IMR-90 (cell line): Measurements from ENCODE around the gene CGN. TPM values are rescaled to one million over a fixed set of nuclear protein-coding genes. Genes with fewer than 3 reads are reported as not detected.

Source experiments
- ATAC-seq: fragments of 200-7000 bp; cut with Tn5 transposase; 2 replicates; pipeline ENCODE4 v1.9.1; 2020; ENCODE audit warnings: low read depth, mild to moderate bottlenecking, moderate library complexity
- BruUV-seq: library from RNA; stranded (reverse); fragments of 400-500 nt; replicated peaks from 2 replicates; lab custom pipeline; 2021; lab: Mats Ljungman, UMichigan
- CTCF ChIA-PET: fragments of 300-600 bp; formaldehyde crosslinking; extraction: SDS; loops from one replicate; lab custom pipeline; 2021; ENCODE audit warnings: antibody characterized with exemption; lab: Yijun Ruan, JAX
- POLR2A ChIA-PET: fragments of 300-600 bp; sonication (Branson Sonifier 250); formaldehyde crosslinking; loops from one replicate; lab custom pipeline; 2022; ENCODE audit warnings: antibody characterized with exemption; ENCODE audit not compliant: unreplicated experiment; lab: Charles Lee
- DNase-seq: peaks from one replicate; pipeline ENCODE4 v3.0.0; 2013
- H2AFZ ChIP-seq: replicated peaks from 2 replicates; pipeline ENCODE3; 2013; ENCODE audit warnings: low read length, mild to moderate bottlenecking; ENCODE audit not compliant: poor library complexity
- H2AK5ac ChIP-seq: 2 replicates; pipeline ENCODE4 v1.6.1; 2013; ENCODE audit warnings: low read depth, low read length, inconsistent platforms
- H2AK9ac ChIP-seq: replicated peaks from 2 replicates; pipeline ENCODE3; 2013; ENCODE audit warnings: mild to moderate bottlenecking, low read depth, low read length, moderate library complexity; ENCODE audit not compliant: poor library complexity
- H2BK120ac ChIP-seq: 2 replicates; pipeline ENCODE4 v1.6.1; 2013; ENCODE audit warnings: low read depth, low read length, inconsistent platforms
- H2BK15ac ChIP-seq: 3 replicates; pipeline ENCODE4 v1.6.1; 2013; ENCODE audit warnings: low read depth, low read length, inconsistent platforms
- H2BK20ac ChIP-seq: 2 replicates; pipeline ENCODE4 v1.6.1; 2013; ENCODE audit warnings: low read depth, mild to moderate bottlenecking, inconsistent platforms, low read length, moderate library complexity
- H2BK5ac ChIP-seq: 2 replicates; pipeline ENCODE4 v1.6.1; 2013; ENCODE audit warnings: mild to moderate bottlenecking, low read depth, low read length, inconsistent platforms; ENCODE audit not compliant: poor library complexity, severe bottlenecking
- H3K14ac ChIP-seq: replicated peaks from 2 replicates; pipeline ENCODE4 v1.6.1; 2013; ENCODE audit warnings: low read depth, low read length, inconsistent platforms
- H3K18ac ChIP-seq: 2 replicates; pipeline ENCODE4 v1.6.1; 2013; ENCODE audit warnings: low read depth, low read length, control low read depth
- H3K23ac ChIP-seq: 2 replicates; pipeline ENCODE4 v1.6.1; 2013; ENCODE audit warnings: low read depth, low read length, inconsistent platforms
- H3K27ac ChIP-seq: 2 replicates; pipeline ENCODE4 v1.5.1; 2013; ENCODE audit warnings: mild to moderate bottlenecking, control low read depth, low read length; ENCODE audit not compliant: insufficient read depth
- H3K27me3 ChIP-seq: 2 replicates; pipeline ENCODE4 v1.6.1; 2013; ENCODE audit warnings: low read length; ENCODE audit not compliant: control insufficient read depth, insufficient read depth
- H3K36me3 ChIP-seq: 2 replicates; pipeline ENCODE4 v1.6.1; 2013; ENCODE audit warnings: low read length, mixed read lengths; ENCODE audit not compliant: control insufficient read depth, insufficient read depth
- H3K4ac ChIP-seq: 2 replicates; pipeline ENCODE4 v1.6.1; 2013; ENCODE audit warnings: low read depth, low read length, inconsistent platforms
- H3K4me1 ChIP-seq: 2 replicates; pipeline ENCODE4 v1.6.1; 2013; ENCODE audit warnings: low read length, mixed read lengths; ENCODE audit not compliant: control insufficient read depth, insufficient read depth
- H3K4me2 ChIP-seq: 2 replicates; pipeline ENCODE4 v1.6.1; 2013; ENCODE audit warnings: low read depth, mild to moderate bottlenecking, control low read depth, low read length, moderate library complexity
- H3K4me3 ChIP-seq: 2 replicates; pipeline ENCODE4 v1.5.1; 2013; ENCODE audit warnings: low read depth, mild to moderate bottlenecking, control low read depth, low read length, moderate library complexity; ENCODE audit not compliant: insufficient read depth
- H3K56ac ChIP-seq: 2 replicates; pipeline ENCODE4 v1.6.1; 2013; ENCODE audit warnings: low read length, inconsistent platforms; ENCODE audit not compliant: insufficient read depth; ENCODE audit errors: extremely low read depth
- H3K79me1 ChIP-seq, 2 experiments: 2 replicates each; pipeline ENCODE4 v1.6.1; 2013; ENCODE audit warnings: low read length in 2 of 2, inconsistent platforms in 1 of 2, low read depth in 1 of 2
- H3K9ac ChIP-seq: 2 replicates; pipeline ENCODE4 v1.6.1; 2013; ENCODE audit warnings: low read depth, low read length, control low read depth
- H3K9me1 ChIP-seq: 2 replicates; pipeline ENCODE4 v1.6.1; 2013; ENCODE audit warnings: low read length, inconsistent platforms; ENCODE audit not compliant: insufficient read depth
- H3K9me3 ChIP-seq: 2 replicates; pipeline ENCODE4 v1.6.1; 2013; ENCODE audit warnings: low read length; ENCODE audit not compliant: control insufficient read depth, insufficient read depth
- H4K20me1 ChIP-seq: 2 replicates; pipeline ENCODE4 v1.6.1; 2013; ENCODE audit warnings: low read length, inconsistent platforms; ENCODE audit not compliant: insufficient read depth
- H4K5ac ChIP-seq: 2 replicates; pipeline ENCODE4 v1.6.1; 2013; ENCODE audit warnings: mild to moderate bottlenecking, low read depth, low read length, control low read depth
- H4K8ac ChIP-seq, 2 experiments: 2 replicates each; pipeline ENCODE4 v1.6.1; 2013; ENCODE audit warnings: low read depth in 2 of 2, low read length in 2 of 2, control low read depth in 1 of 2, inconsistent platforms in 1 of 2
- H4K91ac ChIP-seq: 2 replicates; pipeline ENCODE4 v1.6.1; 2013; ENCODE audit warnings: low read depth, low read length, inconsistent platforms; ENCODE audit not compliant: insufficient read depth
- BHLHE40 ChIP-seq: fragments of 150-350 bp; IDR thresholded peaks from 2 replicates; pipeline ENCODE4 v1.6.1; 2016; ENCODE audit warnings: mild to moderate bottlenecking, low read depth, low read length
- CEBPB ChIP-seq: IDR thresholded peaks from 2 replicates; pipeline ENCODE4 v1.6.1; 2012; ENCODE audit warnings: low read depth, low read length, improper control_type of control experiment
- CHD1 ChIP-seq: IDR thresholded peaks from 2 replicates; pipeline ENCODE4 v1.6.1; 2012; ENCODE audit warnings: low read depth, low read length, improper control_type of control experiment
- CTCF ChIP-seq: conservative IDR thresholded peaks from 2 replicates; pipeline ENCODE4 v1.5.1; 2012; ENCODE audit warnings: mild to moderate bottlenecking, low read depth, low read length, improper control_type of control experiment
- FOS ChIP-seq: fragments of 150-350 bp; IDR thresholded peaks from 2 replicates; pipeline ENCODE4 v1.6.1; 2016; ENCODE audit warnings: low read depth, low read length
- MAFK ChIP-seq: IDR thresholded peaks from 2 replicates; pipeline ENCODE4 v1.6.1; 2012; ENCODE audit warnings: low read depth, low read length, improper control_type of control experiment
- MAZ ChIP-seq: IDR thresholded peaks from 2 replicates; pipeline ENCODE4 v1.6.1; 2012; ENCODE audit warnings: low read depth, mild to moderate bottlenecking, low read length, improper control_type of control experiment, moderate library complexity, borderline replicate concordance
- NFE2L2 ChIP-seq: fragments of 150-350 bp; IDR thresholded peaks from 2 replicates; pipeline ENCODE4 v1.6.1; 2016; ENCODE audit warnings: low read depth, mild to moderate bottlenecking, low read length
- RCOR1 ChIP-seq: IDR thresholded peaks from 2 replicates; pipeline ENCODE4 v1.6.1; 2012; ENCODE audit warnings: mild to moderate bottlenecking, low read length, improper control_type of control experiment; ENCODE audit not compliant: insufficient replicate concordance
- RFX5 ChIP-seq: IDR thresholded peaks from 2 replicates; pipeline ENCODE4 v1.8.0; 2012; ENCODE audit warnings: low read depth, mild to moderate bottlenecking, low read length, moderate library complexity
- WGBS, 2 experiments: methylation state at CpG; one replicate each; pipeline versions ENCODE4 v1.1.5 to v1.1.7; 2013; ENCODE audit warnings: missing lambda C conversion rate in 2 of 2; ENCODE audit not compliant: insufficient read length in 1 of 2; ENCODE audit errors: extremely low coverage in 2 of 2; 5-methylcytosine and 5-hydroxymethylcytosine counted together
- dilution Hi-C: fragments of 300-500 bp; cut with HindIII; formaldehyde crosslinking; loops from one replicate; pipeline ENCODE4 v1.14.3; 2018; ENCODE audit warnings: low sequenced_read_pairs; ENCODE audit not compliant: unreplicated experiment
- in situ Hi-C: fragments of 300-500 bp; cut with MboI; formaldehyde crosslinking; loops from 3 replicates; pipeline ENCODE4 v1.14.3; 2019; ENCODE audit warnings: low sequenced_read_pairs, inconsistent platforms, mixed read lengths
- intact Hi-C: fragments of 100-400 bp; cut with micrococcal nuclease; formaldehyde crosslinking; loops from 2 replicates; pipeline ENCODE4 v1.10.0; 2022
- polyA plus RNA-seq, 3 experiments: library from polyadenylated mRNA; depleted of rRNA; stranded (reverse); fragments of >200 nt; gene quantifications; 2 replicates each; pipeline ENCODE4 v1.2.3, GENCODE V29; 2012; ENCODE audit warnings: low replicate concordance in 1 of 3
- total RNA-seq: library from RNA; depleted of rRNA; stranded (reverse); fragments of >200 nt; gene quantifications from 2 replicates; pipeline ENCODE4 v1.2.3, GENCODE V29; 2012

CGN gene
- total and polyA plus RNA-seq, 2 of the 4 experiments (the other 2 are of a cell fraction): 0.34 to 0.36 TPM

GRCh38 chr1:151474745-151475144 lies 36.4 kb upstream of the CGN start:
- no peak overlapping the region for H3K14ac ChIP-seq
- no peak overlapping the region for H3K18ac ChIP-seq
- no peak overlapping the region for H2BK15ac ChIP-seq
- TF ChIP-seq NFE2L2 (no peak), BHLHE40 (no peak), RFX5 (no peak), CHD1 (no peak), RCOR1 (no peak), CTCF (no peak), CEBPB (no peak), MAZ (no peak), MAFK (no peak), FOS (no peak)
- no peaks in the 10 kb centered on the region for H3K9me3 ChIP-seq
- H2AK5ac ChIP-seq: no peak overlapping the region
- H3K4me3 ChIP-seq: no peak overlapping the region
- no peaks in the 10 kb centered on the region for H3K9me1 ChIP-seq
- no CpG with 5 or more reads among the region's 3 CpGs for WGBS, 2 experiments
- H2BK5ac ChIP-seq: no peak overlapping the region
- H3K4ac ChIP-seq: no peak overlapping the region
- H3K4me1 ChIP-seq: no peaks in the 10 kb centered on the region; the same call in 1 of the 2 replicates
- no peak overlapping the region for H2BK120ac ChIP-seq
- in situ Hi-C loops (no loop called here), dilution Hi-C loops (no loop called here), intact Hi-C loops (loop anchor here (5.0 kb wide), 1 partner anchor 38 kb away; the partner anchor contains the start of gene CGN)
- H3K27me3 ChIP-seq: no peaks in the 10 kb centered on the region
- no peak overlapping the region; the same call in 1 of the 2 replicates for H4K91ac ChIP-seq
- no peak overlapping the region for H2AK9ac ChIP-seq
- no peak overlapping the region for H2AFZ ChIP-seq
- ChIA-PET POLR2A (no interaction called here), CTCF (interaction anchor here (0.6 to 1.0 kb wide), 2 partner anchors 26 to 166 kb away, joined by 4 read pairs; no protein-coding TSS in a partner anchor)
- no peak overlapping the region for H3K4me2 ChIP-seq
- no peak overlapping the region for H3K9ac ChIP-seq
- no TSS peak for BruUV-seq
- H2BK20ac ChIP-seq: no peak overlapping the region
- no peak for DNase-seq
- H3K23ac ChIP-seq: no peak overlapping the region
- H3K79me1 ChIP-seq: no peaks in the 10 kb centered on the region; a peak in 1 of 4 replicates
- no peak overlapping the region for H4K8ac ChIP-seq
- no peak overlapping the region for H3K56ac ChIP-seq
- no peak overlapping the region for H4K5ac ChIP-seq
- H3K27ac ChIP-seq: no peak overlapping the region
- H3K36me3 ChIP-seq: no peaks in the 10 kb centered on the region
- no peaks in the 10 kb centered on the region for H4K20me1 ChIP-seq
- no peak for ATAC-seq
